OCI-LY3 (cell line): ENCODE measurements around the gene NBPF1.
"Not testable (repeated sequence)": the region's sequence is repeated elsewhere in the genome, so short reads cannot be mapped to it uniquely, and the experiment has no call there.

ENCODE experiments used
- CTCF ChIP-seq: fragments of 200-600, 300-600 bp; sonication (generic); IDR thresholded peaks from 2 replicates; pipeline ENCODE4 v1.5.1; 2014; ENCODE audit warnings: antibody characterized with exemption, low read length, low read depth
- EZH2phosphoT487 ChIP-seq: fragments of 200-600 bp; shearing (Covaris generic); IDR thresholded peaks from 2 replicates; pipeline ENCODE4 v1.6.1; 2018; ENCODE audit warnings: antibody characterized with exemption, mixed run types, low read depth

GRCh38 chr1:16648250-16648649 lies 34.9 kb upstream of the NBPF1 start:
- TF ChIP-seq CTCF, EZH2phosphoT487: not testable (repeated sequence)
